GM21528 (cell line): Measurements from ENCODE around the gene EPX.

Source experiments
- ATAC-seq: cut with Tn5 transposase; IDR thresholded peaks from one replicate; pipeline ENCODE4 v1.9.1; 2021; ENCODE audit warnings: mild to moderate bottlenecking, moderate library complexity; ENCODE audit not compliant: unreplicated experiment, low FRiP score

EPX gene

DNA sequence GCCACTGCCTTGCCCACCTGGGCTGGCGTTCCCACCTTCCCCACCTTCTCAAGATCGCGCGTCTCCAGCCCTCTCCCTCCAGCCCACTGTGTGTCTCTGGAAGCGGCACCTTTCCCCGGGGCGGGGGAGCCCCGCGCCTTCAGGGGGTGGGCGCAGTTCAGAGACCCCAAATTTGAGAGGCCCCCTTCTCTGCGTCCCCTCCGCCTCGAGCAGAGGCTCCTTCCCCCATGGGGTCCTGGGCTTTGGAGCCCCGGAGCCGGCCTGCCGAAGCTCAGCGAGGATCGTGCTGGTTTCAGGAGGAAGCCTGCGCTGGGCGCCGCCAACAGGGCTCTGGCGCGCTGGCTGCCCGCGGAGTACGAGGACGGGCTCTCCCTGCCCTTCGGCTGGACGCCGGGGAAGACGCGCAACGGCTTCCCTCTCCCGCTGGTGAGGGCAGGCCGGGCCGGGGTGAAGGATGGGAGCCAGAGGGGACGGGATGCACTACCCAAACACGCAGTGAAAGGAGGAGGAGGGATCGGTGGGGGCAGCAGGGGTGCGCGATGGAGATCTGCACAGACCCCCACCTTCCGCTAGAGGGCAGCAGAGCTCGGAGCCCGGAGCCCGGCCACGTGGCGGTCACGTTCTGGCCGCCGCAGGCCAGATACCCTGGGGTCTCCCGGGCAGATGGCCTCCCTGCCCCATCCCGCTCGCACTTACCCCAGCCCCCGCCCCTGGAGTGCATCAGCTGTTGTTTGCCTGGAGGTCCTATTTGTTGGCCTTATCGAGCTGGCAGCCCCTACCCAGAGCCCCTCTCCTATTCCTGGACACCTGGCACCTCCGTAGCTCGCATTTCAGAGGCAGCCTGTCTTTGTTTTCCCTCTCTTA is 57.0 kb downstream of the EPX start:
- no peak for ATAC-seq

DNA sequence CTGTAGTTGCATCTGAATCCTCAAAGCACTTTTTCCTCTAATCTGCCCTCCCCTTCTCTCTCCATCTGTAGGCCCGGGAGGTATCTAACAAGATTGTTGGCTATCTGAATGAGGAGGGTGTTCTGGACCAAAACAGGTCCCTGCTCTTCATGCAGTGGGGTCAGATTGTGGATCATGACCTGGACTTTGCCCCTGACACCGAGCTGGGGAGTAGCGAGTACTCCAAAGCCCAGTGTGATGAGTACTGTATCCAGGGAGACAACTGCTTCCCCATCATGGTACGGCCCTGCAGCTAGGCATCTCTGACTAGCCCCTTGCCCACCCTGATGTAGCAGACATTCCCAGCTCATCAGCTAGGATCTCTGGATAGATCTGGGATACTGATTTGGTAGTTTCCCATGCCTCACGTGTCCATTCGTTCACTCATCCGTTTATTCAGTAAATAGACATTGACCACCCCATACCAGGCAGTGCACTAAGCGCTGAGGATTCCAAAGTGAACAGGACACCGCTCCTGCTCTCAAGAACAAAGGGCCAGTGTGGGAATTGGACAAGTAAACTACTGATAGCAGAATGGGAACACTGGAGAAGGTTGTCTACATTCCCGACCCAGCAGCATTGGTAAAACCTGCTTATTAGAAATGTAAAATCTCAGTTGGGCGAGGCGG is 58.0 kb downstream of the EPX start:
- ATAC-seq: no peak

DNA sequence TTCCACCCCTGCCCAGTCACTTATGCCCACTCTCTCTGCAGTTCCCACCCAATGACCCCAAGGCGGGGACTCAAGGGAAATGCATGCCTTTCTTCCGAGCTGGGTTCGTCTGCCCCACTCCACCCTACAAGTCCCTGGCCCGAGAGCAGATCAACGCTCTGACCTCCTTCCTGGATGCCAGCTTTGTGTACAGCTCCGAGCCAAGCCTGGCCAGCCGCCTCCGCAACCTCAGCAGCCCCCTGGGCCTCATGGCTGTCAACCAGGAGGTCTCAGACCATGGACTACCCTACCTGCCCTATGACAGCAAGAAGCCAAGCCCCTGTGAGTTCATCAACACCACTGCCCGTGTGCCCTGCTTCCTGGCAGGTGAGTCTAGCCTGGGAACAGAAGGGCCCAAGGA is 59.6 kb downstream of the EPX start:
- no peak for ATAC-seq

DNA sequence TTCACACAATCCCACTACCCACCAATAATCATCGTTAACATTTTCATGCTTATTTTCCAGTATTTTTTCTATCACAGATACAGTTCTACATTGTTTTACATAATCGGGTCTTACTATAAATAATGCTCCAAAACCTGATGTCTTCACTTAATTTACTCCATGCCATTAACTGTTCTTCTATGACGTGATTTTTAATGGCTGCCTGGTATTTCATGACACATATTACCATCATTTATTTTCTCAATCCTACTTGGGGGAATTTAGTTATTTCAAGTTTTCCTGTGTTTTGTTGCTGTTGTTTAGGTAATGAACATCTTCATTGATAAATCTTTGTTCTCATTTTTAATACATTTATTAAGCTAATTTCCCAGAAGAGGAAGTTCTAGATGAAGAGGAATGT is 60.6 kb downstream of the EPX start:
- ATAC-seq: no peak
